Spinal cord (tissue), 10 donors: ENCODE measurements around the gene IL17RD. TPM values are rescaled to one million over a fixed set of nuclear protein-coding genes. Genes with fewer than 3 reads are reported as not detected.

ENCODE experiments used
- DNase-seq, 6 donors: peaks; one replicate each; pipeline versions ENCODE4 v3.0.0 to v3.0.0-alpha.2; 2013 to 2015; ENCODE audit warnings: low spot score in 6 of 6, low read depth in 4 of 6
- H3K27ac ChIP-seq: one replicate; pipeline ENCODE4 v1.5.1; 2013; ENCODE audit warnings: low read depth, low read length, control low read depth
- H3K27me3 ChIP-seq: one replicate; pipeline ENCODE4 v1.6.1; 2013; ENCODE audit warnings: low read length; ENCODE audit not compliant: control insufficient read depth, insufficient read depth
- H3K36me3 ChIP-seq: one replicate; pipeline ENCODE4 v1.6.1; 2013; ENCODE audit warnings: low read length; ENCODE audit not compliant: control insufficient read depth, insufficient read depth
- H3K4me1 ChIP-seq: one replicate; pipeline ENCODE4 v1.6.1; 2013; ENCODE audit warnings: low read length; ENCODE audit not compliant: control insufficient read depth, insufficient read depth
- H3K4me3 ChIP-seq: one replicate; pipeline ENCODE4 v1.5.1; 2013; ENCODE audit warnings: low read depth, low read length, control low read depth
- H3K9me3 ChIP-seq: one replicate; pipeline ENCODE4 v1.6.1; 2013; ENCODE audit warnings: low read length; ENCODE audit not compliant: control insufficient read depth, insufficient read depth
- WGBS: methylation state at CpG from one replicate; pipeline ENCODE4 v1.1.5; 2013; ENCODE audit warnings: missing lambda C conversion rate; ENCODE audit not compliant: insufficient coverage; 5-methylcytosine and 5-hydroxymethylcytosine counted together
- polyA plus RNA-seq, 2 donors: library from polyadenylated mRNA; unstranded; fragments of 120-200 nt; gene quantifications; one replicate each; pipeline ENCODE4 v1.2.1, GENCODE V29; 2013; ENCODE audit not compliant: insufficient read length in 2 of 2
- total RNA-seq, 2 donors: library from RNA; depleted of rRNA in 1 of 2; stranded (reverse); fragments of 120-200 nt in 1 of 2; fragments of >200 nt in 1 of 2; gene quantifications; one replicate each; pipeline versions ENCODE4 v1.2.3 to v1.2.4, GENCODE V29; 2013 to 2014
- donor health status: healthy.

Gene IL17RD
- total and polyA plus RNA-seq, 4 donors, result 17.3 to 28.5 (median 24.2) TPM

GRCh38 chr3:57098418-57099310 is 66.5 kb downstream of the IL17RD start:
- DNase-seq, result no peak
- 92% methylated on average over 1 of the region's 6 CpGs for WGBS
- Histone ChIP-seq H3K4me1 (peaks cover 6% of the 10 kb centered on the region), H3K27me3 (no peaks in the 10 kb centered on the region), H3K9me3 (no peaks in the 10 kb centered on the region), H3K36me3 (peaks cover 31% of the 10 kb centered on the region), H3K27ac (no peak overlapping the region), H3K4me3 (no peak overlapping the region)

- Histone ChIP-seq H3K36me3 (peaks cover 31% of the 10 kb centered on the region), H3K9me3 (no peaks in the 10 kb centered on the region), H3K4me3 (no peak overlapping the region), H3K4me1 (peaks cover 6% of the 10 kb centered on the region), H3K27ac (no peak overlapping the region), H3K27me3 (no peaks in the 10 kb centered on the region)
- whole genome bisulfite sequencing, result 97% methylated on average over 22 of the region's 23 CpGs
- no peak for DNase-seq
These were observed 67.6 kb downstream of the IL17RD start for GRCh38 chr3:57097536-57097935.

- H3K4me3 ChIP-seq, result no peak overlapping the region
- H3K27ac ChIP-seq, result no peak overlapping the region
- DNase-seq, result no peak
- 93% methylated on average over 5 of the region's 5 CpGs for WGBS
- H3K27me3 ChIP-seq, result no peaks in the 10 kb centered on the region
- H3K4me1 ChIP-seq, result peaks cover 6% of the 10 kb centered on the region
- H3K36me3 ChIP-seq, result peaks cover 22% of the 10 kb centered on the region
- no peaks in the 10 kb centered on the region for H3K9me3 ChIP-seq
These were observed 69.8 kb downstream of the IL17RD start for GRCh38 chr3:57095363-57095762.

- no peaks in the 10 kb centered on the region for H3K27me3 ChIP-seq
- peak in 2 of 6 donors; percentile 70 to 71 for DNase-seq
- H3K4me1 ChIP-seq, result peaks cover 6% of the 10 kb centered on the region
- H3K9me3 ChIP-seq, result no peaks in the 10 kb centered on the region
- no peak overlapping the region for H3K4me3 ChIP-seq
- WGBS, result no CpG with 5 or more reads among the region's 4 CpGs
- H3K27ac ChIP-seq, result peak overlapping the region; percentile 34
- peaks cover 22% of the 10 kb centered on the region for H3K36me3 ChIP-seq
These were observed 70.6 kb downstream of the IL17RD start for GRCh38 chr3:57094575-57094974.

- H3K4me3 ChIP-seq, result no peak overlapping the region
- no peaks in the 10 kb centered on the region for H3K27me3 ChIP-seq
- H3K36me3 ChIP-seq, result peaks cover 22% of the 10 kb centered on the region
- DNase-seq, result no peak
- H3K9me3 ChIP-seq, result no peaks in the 10 kb centered on the region
- 85% methylated on average over 2 of the region's 6 CpGs for WGBS
- peak overlapping the region; percentile 34 for H3K27ac ChIP-seq
- peaks cover 6% of the 10 kb centered on the region for H3K4me1 ChIP-seq
These were observed 71.1 kb downstream of the IL17RD start for GRCh38 chr3:57093971-57094535.

- DNase-seq, result no peak
- Histone ChIP-seq H3K4me1 (peaks cover 6% of the 10 kb centered on the region), H3K27ac (no peak overlapping the region), H3K27me3 (no peaks in the 10 kb centered on the region), H3K9me3 (no peaks in the 10 kb centered on the region), H3K4me3 (no peak overlapping the region), H3K36me3 (peaks cover 21% of the 10 kb centered on the region)
These were observed 71.7 kb downstream of the IL17RD start for GRCh38 chr3:57093489-57093888.

GRCh38 chr3:57091521-57092273 is 73.5 kb downstream of the IL17RD start:
- peaks cover 6% of the 10 kb centered on the region for H3K4me1 ChIP-seq
- DNase-seq, result peak in 2 of 6 donors; percentile 15 to 35
- no peak overlapping the region for H3K27ac ChIP-seq
- H3K4me3 ChIP-seq, result no peak overlapping the region
- no peaks in the 10 kb centered on the region for H3K9me3 ChIP-seq
- WGBS, result 100% methylated on average over 1 of the region's 3 CpGs
- H3K36me3 ChIP-seq, result peaks cover 5% of the 10 kb centered on the region
- H3K27me3 ChIP-seq, result no peaks in the 10 kb centered on the region

GRCh38 chr3:57089043-57089442 is 76.1 kb downstream of the IL17RD start:
- Histone ChIP-seq H3K4me3 (no peak overlapping the region), H3K9me3 (no peaks in the 10 kb centered on the region), H3K27ac (no peak overlapping the region), H3K27me3 (no peaks in the 10 kb centered on the region), H3K36me3 (no peaks in the 10 kb centered on the region), H3K4me1 (no peaks in the 10 kb centered on the region)
- DNase-seq, result no peak
- WGBS, result 78% methylated on average over 3 of the region's 4 CpGs

- Histone ChIP-seq H3K4me1 (no peaks in the 10 kb centered on the region), H3K36me3 (no peaks in the 10 kb centered on the region), H3K4me3 (no peak overlapping the region), H3K27ac (no peak overlapping the region), H3K27me3 (no peaks in the 10 kb centered on the region), H3K9me3 (no peaks in the 10 kb centered on the region)
- 76% methylated on average over 3 of the region's 5 CpGs for WGBS
- no peak for DNase-seq
These were observed 76.7 kb downstream of the IL17RD start for GRCh38 chr3:57088503-57088902.
